Measurements from ENCODE around the gene GSX1.
"Not testable (repeated sequence)": the region's sequence is repeated elsewhere in the genome, so short reads cannot be mapped to it uniquely, and the experiment has no call there.

GRCh38 chr13:27748143-27748542, 44.1 kb upstream of the GSX1 start:
- not testable (repeated sequence) for TF ChIP-seq CTCF, POLR2A, POLR2AphosphoS5 (IDR thresholded peaks at IDR 0.05)
